ENCODE results near the gene DAO. TPM values are rescaled to one million over a fixed set of nuclear protein-coding genes. Genes with fewer than 3 reads are reported as not detected.

Gene DAO
- total and polyA plus RNA-seq, 2 of the 4 experiments (the other 2 are of a cell fraction) = not detected

DNA sequence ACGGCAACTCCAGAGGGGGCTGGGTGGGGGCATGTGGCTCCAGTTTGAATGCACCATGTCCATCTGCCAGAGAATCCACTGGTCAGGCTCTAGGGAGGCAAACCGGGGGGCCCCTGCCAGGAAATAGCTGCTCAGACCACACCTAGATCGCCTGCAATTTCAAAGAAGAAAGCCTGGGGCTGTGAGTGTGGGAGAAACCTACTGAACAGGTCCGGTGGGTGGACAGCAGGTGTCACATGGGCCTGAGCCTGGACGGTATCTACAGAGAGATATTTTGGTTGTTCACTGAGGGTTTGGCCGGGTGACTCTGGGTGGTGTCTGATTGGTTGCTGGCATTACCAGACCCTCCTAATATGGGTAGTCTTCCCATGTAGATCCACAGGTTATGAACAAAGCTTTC, 32.0 kb downstream of the DAO start:
- no peak overlapping the region for H4K8ac ChIP-seq (ENCODE audit: low read depth in 2 of 2, low read length in 2 of 2)
- WGBS, 2 experiments (ENCODE audit: extremely low coverage in 2 of 2, insufficient read length in 1 of 2) = 33% methylated on average over 1 of the region's 6 CpGs; no CpG with 5 or more reads in 1 of the 2 experiments
- no peak overlapping the region for H3K14ac ChIP-seq (replicated peaks; ENCODE audit: low read depth, low read length)
- H3K27ac ChIP-seq (ENCODE audit: insufficient read depth, low read length) = no peak overlapping the region
- no peak overlapping the region for H3K9ac ChIP-seq (ENCODE audit: low read depth, low read length)
- BruUV-seq (replicated peaks) = no TSS peak
- H4K91ac ChIP-seq (ENCODE audit: insufficient read depth, low read depth, low read length) = no peak overlapping the region
- no peak overlapping the region for H2AK9ac ChIP-seq (replicated peaks; ENCODE audit: low read depth, low read length, poor library complexity)
- no peak overlapping the region for H4K5ac ChIP-seq (ENCODE audit: low read depth, low read length)
- no peak overlapping the region for H3K18ac ChIP-seq (ENCODE audit: low read depth, low read length)
- POLR2A ChIA-PET (ENCODE audit: unreplicated experiment) = no interaction called here
- H3K27me3 ChIP-seq (ENCODE audit: control insufficient read depth, insufficient read depth, low read length) = peaks cover 6% of the 10 kb centered on the region
- DNase-seq (no peak), ATAC-seq (ENCODE audit: low read depth) (no peak)
- no peak overlapping the region for H2BK20ac ChIP-seq (ENCODE audit: low read depth, low read length)
- H3K36me3 ChIP-seq (ENCODE audit: control insufficient read depth, insufficient read depth, low read length) = no peaks in the 10 kb centered on the region
- H4K20me1 ChIP-seq (ENCODE audit: insufficient read depth, low read length) = no peaks in the 10 kb centered on the region
- peaks cover 4% of the 10 kb centered on the region; the same call in 1 of the 2 replicates for H3K9me1 ChIP-seq (ENCODE audit: insufficient read depth, low read length)
- dilution Hi-C loops (cut with HindIII; ENCODE audit: low sequenced_read_pairs, unreplicated experiment) (no loop called here), intact Hi-C loops (cut with micrococcal nuclease) (no loop called here), in situ Hi-C loops (cut with MboI; ENCODE audit: low sequenced_read_pairs) (no loop called here)
- H3K4ac ChIP-seq (ENCODE audit: low read depth, low read length) = no peak overlapping the region
- H3K4me2 ChIP-seq (ENCODE audit: low read depth, low read length) = no peak overlapping the region
- H2AFZ ChIP-seq (replicated peaks; ENCODE audit: low read length, poor library complexity) = no peak overlapping the region
- CTCF ChIA-PET = no interaction called here
- H2BK5ac ChIP-seq (ENCODE audit: low read depth, low read length, poor library complexity, severe bottlenecking) = no peak overlapping the region
- H3K56ac ChIP-seq (ENCODE audit: extremely low read depth, insufficient read depth, low read length) = no peak overlapping the region
- no peak overlapping the region for H2BK120ac ChIP-seq (ENCODE audit: low read depth, low read length)
- no peak overlapping the region for H3K4me3 ChIP-seq (ENCODE audit: insufficient read depth, low read depth, low read length)
- no peak for TF ChIP-seq RFX5 (IDR thresholded peaks at IDR 0.05; ENCODE audit: low read depth, low read length)
- TF ChIP-seq, protein P1, sequence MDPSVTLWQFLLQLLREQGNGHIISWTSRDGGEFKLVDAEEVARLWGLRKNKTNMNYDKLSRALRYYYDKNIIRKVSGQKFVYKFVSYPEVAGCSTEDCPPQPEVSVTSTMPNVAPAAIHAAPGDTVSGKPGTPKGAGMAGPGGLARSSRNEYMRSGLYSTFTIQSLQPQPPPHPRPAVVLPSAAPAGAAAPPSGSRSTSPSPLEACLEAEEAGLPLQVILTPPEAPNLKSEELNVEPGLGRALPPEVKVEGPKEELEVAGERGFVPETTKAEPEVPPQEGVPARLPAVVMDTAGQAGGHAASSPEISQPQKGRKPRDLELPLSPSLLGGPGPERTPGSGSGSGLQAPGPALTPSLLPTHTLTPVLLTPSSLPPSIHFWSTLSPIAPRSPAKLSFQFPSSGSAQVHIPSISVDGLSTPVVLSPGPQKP (IDR thresholded peaks at IDR 0.05; ENCODE audit: borderline replicate concordance, low read depth, low read length) = no peak
- TF ChIP-seq POLR2A (IDR thresholded peaks at IDR 0.05; ENCODE audit: low read depth, low read length) = no peak
- no peak for TF ChIP-seq RCOR1 (IDR thresholded peaks at IDR 0.05; ENCODE audit: insufficient replicate concordance, low read length)
- no peak for TF ChIP-seq NFE2L2 (IDR thresholded peaks at IDR 0.05; ENCODE audit: low read depth, low read length)
- no peak for TF ChIP-seq MXI1 (IDR thresholded peaks at IDR 0.05; ENCODE audit: borderline replicate concordance, low read depth, low read length)
- TF ChIP-seq SMC3 (IDR thresholded peaks at IDR 0.05; ENCODE audit: low read depth, low read length) = no peak
- no peak for TF ChIP-seq RAD21 (IDR thresholded peaks at IDR 0.05; ENCODE audit: low read length)
- no peak overlapping the region for H2AK5ac ChIP-seq (ENCODE audit: low read depth, low read length)
- no peak overlapping the region for H3K23ac ChIP-seq (ENCODE audit: low read depth, low read length)
- H2BK15ac ChIP-seq (ENCODE audit: low read depth, low read length) = no peak overlapping the region
- no peaks in the 10 kb centered on the region; the same call in 1 of the 2 replicates for H3K9me3 ChIP-seq (ENCODE audit: control insufficient read depth, insufficient read depth, low read length)
- no peaks in the 10 kb centered on the region for H3K4me1 ChIP-seq (ENCODE audit: control insufficient read depth, insufficient read depth, low read length)
- H3K79me1 ChIP-seq (ENCODE audit: low read depth in 1 of 2, low read length in 2 of 2) = no peaks in the 10 kb centered on the region

All from IMR-90 (cell line).